ENCODE results near the gene KCNT2.

- TF ChIP-seq EP300 (IDR thresholded peaks at IDR 0.05) (no peak), POLR2AphosphoS5 (IDR thresholded peaks at IDR 0.05) (no peak)
These were observed 303.0 kb downstream of the KCNT2 start for GRCh38 chr1:196305216-196305615.
